Thoracic aorta (tissue), 2 donors: ENCODE data around the gene GNB3. TPM values are rescaled to one million over a fixed set of nuclear protein-coding genes. Genes with fewer than 3 reads are reported as not detected.

ENCODE experiments used
- ATAC-seq: fragments of 150-250 bp; one replicate; pipeline ENCODE4 v1.8.0; 2017; ENCODE audit warnings: low read depth; ENCODE audit not compliant: insufficient number of reproducible peaks, low FRiP score
- DNase-seq: peaks from one replicate; pipeline ENCODE4 v3.0.0-alpha.2; 2020; ENCODE audit warnings: low spot score
- H3K27ac ChIP-seq, 2 donors: fragments of 200-600 bp; sonication (generic); 1 replicate in 1 of 2; 2 replicates in 1 of 2; pipeline ENCODE4 v1.5.1; 2016; ENCODE audit warnings: mild to moderate bottlenecking in 2 of 2, moderate library complexity in 2 of 2
- H3K27me3 ChIP-seq: fragments of 200-600 bp; sonication (generic); replicated peaks from 2 replicates; pipeline ENCODE4 v1.6.0; 2016; ENCODE audit warnings: mild to moderate bottlenecking; ENCODE audit not compliant: insufficient read depth
- H3K36me3 ChIP-seq: fragments of 200-600 bp; sonication (generic); one replicate; pipeline ENCODE4 v1.5.1; 2016
- H3K4me1 ChIP-seq, 2 donors: fragments of 200-600 bp; sonication (generic); 1 replicate in 1 of 2; 2 replicates in 1 of 2; pipeline versions ENCODE4 v1.5.1 to v1.6.0; 2016; ENCODE audit warnings: low read depth in 2 of 2, mild to moderate bottlenecking in 1 of 2; ENCODE audit not compliant: control insufficient read depth in 1 of 2
- H3K4me3 ChIP-seq: fragments of 200-600 bp; sonication (generic); 2 replicates; pipeline ENCODE4 v1.5.1; 2016; ENCODE audit warnings: mild to moderate bottlenecking
- H3K9me3 ChIP-seq: fragments of 200-600 bp; sonication (generic); 2 replicates; pipeline ENCODE4 v1.5.1; 2016
- total RNA-seq, 2 donors: library from RNA; depleted of rRNA; stranded (reverse); fragments of >200 nt; gene quantifications; one replicate each; pipeline versions ENCODE4 v1.1.0 to v1.2.3, GENCODE V29; 2016
- TF ChIP-seq, protein P1 (sequence below): fragments of 200-600 bp; sonication (generic); IDR thresholded peaks from one replicate; pipeline ENCODE4 v1.5.1; 2019; ENCODE audit warnings: antibody characterized with exemption

Gene GNB3
- total RNA-seq, 2 donors from 2014 or later: 9.3 to 16.6 TPM

GRCh38 chr12:6832125-6832524 is 8.6 kb upstream of the GNB3 start:
- no peak for DNase-seq
- Histone ChIP-seq H3K27me3 (no peaks in the 10 kb centered on the region), H3K36me3 (peaks cover 22% of the 10 kb centered on the region), H3K27ac (no peak overlapping the region), H3K9me3 (no peaks in the 10 kb centered on the region), H3K4me1 (peaks cover 5 to 23% of the 10 kb centered on the region in 2 donors), H3K4me3 (no peak overlapping the region)
- ATAC-seq: no peak
- TF ChIP-seq, protein P1, sequence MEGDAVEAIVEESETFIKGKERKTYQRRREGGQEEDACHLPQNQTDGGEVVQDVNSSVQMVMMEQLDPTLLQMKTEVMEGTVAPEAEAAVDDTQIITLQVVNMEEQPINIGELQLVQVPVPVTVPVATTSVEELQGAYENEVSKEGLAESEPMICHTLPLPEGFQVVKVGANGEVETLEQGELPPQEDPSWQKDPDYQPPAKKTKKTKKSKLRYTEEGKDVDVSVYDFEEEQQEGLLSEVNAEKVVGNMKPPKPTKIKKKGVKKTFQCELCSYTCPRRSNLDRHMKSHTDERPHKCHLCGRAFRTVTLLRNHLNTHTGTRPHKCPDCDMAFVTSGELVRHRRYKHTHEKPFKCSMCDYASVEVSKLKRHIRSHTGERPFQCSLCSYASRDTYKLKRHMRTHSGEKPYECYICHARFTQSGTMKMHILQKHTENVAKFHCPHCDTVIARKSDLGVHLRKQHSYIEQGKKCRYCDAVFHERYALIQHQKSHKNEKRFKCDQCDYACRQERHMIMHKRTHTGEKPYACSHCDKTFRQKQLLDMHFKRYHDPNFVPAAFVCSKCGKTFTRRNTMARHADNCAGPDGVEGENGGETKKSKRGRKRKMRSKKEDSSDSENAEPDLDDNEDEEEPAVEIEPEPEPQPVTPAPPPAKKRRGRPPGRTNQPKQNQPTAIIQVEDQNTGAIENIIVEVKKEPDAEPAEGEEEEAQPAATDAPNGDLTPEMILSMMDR: no peak

- ATAC-seq: no peak
- Histone ChIP-seq H3K4me3 (no peak overlapping the region), H3K4me1 (peaks cover 0 to 18% of the 10 kb centered on the region in 2 donors), H3K9me3 (no peaks in the 10 kb centered on the region), H3K36me3 (peaks cover 33% of the 10 kb centered on the region), H3K27me3 (no peaks in the 10 kb centered on the region), H3K27ac (no peak overlapping the region)
- TF ChIP-seq, protein P1: no peak
- DNase-seq: no peak
Observed at GRCh38 chr12:6833189-6833890, 7.4 kb upstream of the GNB3 start.

DNA sequence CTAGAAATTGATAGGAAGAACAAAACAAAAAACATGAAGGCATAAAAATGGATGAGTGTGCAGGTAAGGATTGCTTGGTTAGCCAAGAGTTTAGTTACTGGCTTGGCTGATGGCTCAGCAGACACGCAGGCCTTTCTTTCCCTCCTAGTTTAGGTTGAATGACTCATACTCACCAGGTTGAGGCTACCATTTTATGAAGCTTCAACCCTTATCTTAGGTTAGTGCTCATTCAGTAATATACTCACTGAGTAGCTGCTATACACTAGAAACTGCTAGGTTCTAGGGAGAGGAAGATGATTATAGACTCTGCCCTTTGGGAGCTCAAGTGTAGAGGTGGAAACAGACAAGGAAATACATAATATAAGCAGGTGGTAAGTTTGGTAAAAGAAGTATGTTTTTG is 6.5 kb upstream of the GNB3 start:
- ATAC-seq (no peak), DNase-seq (no peak)
- Histone ChIP-seq H3K4me3 (no peak overlapping the region), H3K4me1 (peaks cover 0 to 18% of the 10 kb centered on the region in 2 donors), H3K27ac (no peak overlapping the region), H3K27me3 (no peaks in the 10 kb centered on the region), H3K36me3 (peaks cover 43% of the 10 kb centered on the region), H3K9me3 (no peaks in the 10 kb centered on the region)
- TF ChIP-seq, protein P1: no peak

- ATAC-seq (no peak), DNase-seq (no peak)
- Histone ChIP-seq H3K4me1 (peaks cover 0 to 12% of the 10 kb centered on the region in 2 donors), H3K27me3 (no peaks in the 10 kb centered on the region), H3K9me3 (no peaks in the 10 kb centered on the region), H3K36me3 (peaks cover 47% of the 10 kb centered on the region), H3K4me3 (no peak overlapping the region), H3K27ac (no peak overlapping the region)
- TF ChIP-seq, protein P1: no peak
Observed at GRCh38 chr12:6834873-6835272, 5.9 kb upstream of the GNB3 start.

GRCh38 chr12:6836851-6837250 is 3.9 kb upstream of the GNB3 start:
- no peak for ATAC-seq
- DNase-seq: no peak

More at GRCh38 chr12:6836851-6837250, 3.9 kb upstream of the GNB3 start:
- Histone ChIP-seq H3K27me3 (no peaks in the 10 kb centered on the region), H3K9me3 (no peaks in the 10 kb centered on the region), H3K4me1 (peaks cover 0 to 7% of the 10 kb centered on the region in 2 donors), H3K4me3 (no peak overlapping the region), H3K27ac (no peak overlapping the region), H3K36me3 (peaks cover 38% of the 10 kb centered on the region)
- TF ChIP-seq, protein P1: no peak
